Activated naive CD4-positive, alpha-beta T cell treated with anti-CD3 and anti-CD28 coated beads, Interleukin-2, amount 50 U/mL, for 72 hours (primary cell): Measurements from ENCODE around the gene MSH4. TPM values are rescaled to one million over a fixed set of nuclear protein-coding genes. Genes with fewer than 3 reads are reported as not detected.
A peak's percentile ranks its signal among the peaks of the same experiment; 100 is the strongest.
"Not testable (repeated sequence)": the region's sequence is repeated elsewhere in the genome, so short reads cannot be mapped to it uniquely, and the experiment has no call there.

ENCODE experiments used
- ATAC-seq, 2 donors: fragments of 150-1000 bp; cut with Tn5 transposase; 2 replicates each; pipeline ENCODE4 v1.10.0; 2021; ENCODE audit warnings: mild to moderate bottlenecking in 2 of 2, moderate library complexity in 2 of 2
- DNase-seq, 2 donors: peaks; one replicate each; pipeline ENCODE4 v3.0.0; 2021 to 2022; ENCODE audit warnings: low spot score in 2 of 2
- H3K27ac Mint-ChIP-seq, 2 donors: one replicate each; pipeline ENCODE4 v1.8.0; 2022; ENCODE audit warnings: mild to moderate bottlenecking in 2 of 2, mixed read lengths in 2 of 2
- H3K36me3 Mint-ChIP-seq, 2 donors: one replicate each; pipeline ENCODE4 v1.8.0; 2022; ENCODE audit warnings: mixed read lengths in 2 of 2
- H3K9me3 Mint-ChIP-seq, 2 donors: one replicate each; pipeline ENCODE4 v1.8.0; 2022; ENCODE audit warnings: mixed read lengths in 2 of 2
- total RNA-seq, 2 donors: library from RNA; stranded (reverse); gene quantifications; one replicate each; pipeline ENCODE4 v1.2.3, GENCODE V29; 2022

Gene MSH4
- total RNA-seq, 2 donors from 2014 or later: 0.25 to 0.37 TPM

DNA sequence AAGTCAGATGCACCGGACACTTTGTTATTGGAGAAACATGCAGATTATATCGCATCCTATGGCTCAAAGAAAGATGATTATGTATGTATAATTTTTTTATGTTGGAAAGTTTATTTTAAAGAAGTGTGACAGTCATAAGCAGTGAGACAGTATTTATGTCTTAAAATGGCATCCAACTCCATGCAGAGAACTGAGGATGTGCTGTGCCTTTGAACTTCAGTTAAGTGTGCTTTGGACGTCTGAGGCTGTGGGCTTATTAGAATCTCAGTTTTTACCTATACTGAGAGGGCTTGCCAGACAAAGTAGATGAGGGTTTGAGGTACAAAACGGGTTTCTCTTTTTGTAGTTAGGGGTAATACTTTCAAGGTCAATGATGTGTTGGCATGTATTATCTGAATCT is 9.2 kb upstream of the MSH4 start:
- no peak for ATAC-seq
- DNase-seq: no peak
- Mint-ChIP-seq H3K9me3 (peaks cover 0 to 3% of the 10 kb centered on the region in 2 donors), H3K27ac (peak overlapping the region; percentile 98 to 99), H3K36me3 (peaks cover 59 to 60% of the 10 kb centered on the region in 2 donors)

DNA sequence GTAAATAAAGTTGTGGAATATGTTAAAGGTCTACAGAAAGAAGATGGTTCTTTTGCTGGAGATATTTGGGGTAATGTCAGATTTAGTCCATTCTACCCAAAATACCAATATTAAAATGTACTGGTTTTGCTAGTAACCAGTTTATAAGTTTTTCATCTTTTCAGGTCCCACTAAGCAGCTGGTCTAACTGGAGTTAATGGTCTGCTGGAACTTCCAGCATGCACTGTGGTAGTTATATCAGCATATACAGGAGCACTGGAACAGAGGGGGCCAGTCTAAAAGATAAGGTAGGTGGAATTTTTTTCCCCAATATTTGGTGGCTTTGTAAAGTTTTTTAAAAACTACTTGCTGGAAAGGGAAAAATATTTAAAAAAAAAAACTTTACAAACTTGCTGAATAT is 6.7 kb upstream of the MSH4 start:
- no peak for DNase-seq
- Mint-ChIP-seq H3K36me3 (peaks cover 59 to 69% of the 10 kb centered on the region in 2 donors), H3K27ac (peak overlapping the region in 1 of 2 donors; percentile 96), H3K9me3 (no peaks in the 10 kb centered on the region)
- no peak for ATAC-seq

DNA sequence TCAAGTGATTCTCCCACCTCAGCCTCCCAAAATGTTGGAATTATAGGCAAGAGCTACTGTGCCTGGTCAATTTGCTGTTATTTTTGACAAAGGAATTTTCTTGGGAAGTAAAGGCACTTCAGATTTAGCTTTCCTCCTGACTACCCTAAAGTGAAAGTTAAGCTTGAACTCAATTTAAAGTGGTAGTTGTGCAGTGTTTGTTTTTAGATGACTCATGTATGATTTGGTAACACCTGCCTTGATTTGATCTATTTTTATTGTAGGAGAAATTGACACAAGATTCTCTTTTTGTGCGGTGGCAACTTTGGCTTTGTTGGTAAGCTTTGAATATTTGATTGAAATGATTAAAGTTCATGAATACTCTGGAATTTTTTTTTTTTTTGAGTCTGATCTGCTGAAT is 5.7 kb upstream of the MSH4 start:
- Mint-ChIP-seq H3K9me3 (no peaks in the 10 kb centered on the region), H3K36me3 (peaks cover 52 to 68% of the 10 kb centered on the region in 2 donors), H3K27ac (peak overlapping the region; percentile 68 to 96)
- ATAC-seq: no peak
- DNase-seq: no peak

DNA sequence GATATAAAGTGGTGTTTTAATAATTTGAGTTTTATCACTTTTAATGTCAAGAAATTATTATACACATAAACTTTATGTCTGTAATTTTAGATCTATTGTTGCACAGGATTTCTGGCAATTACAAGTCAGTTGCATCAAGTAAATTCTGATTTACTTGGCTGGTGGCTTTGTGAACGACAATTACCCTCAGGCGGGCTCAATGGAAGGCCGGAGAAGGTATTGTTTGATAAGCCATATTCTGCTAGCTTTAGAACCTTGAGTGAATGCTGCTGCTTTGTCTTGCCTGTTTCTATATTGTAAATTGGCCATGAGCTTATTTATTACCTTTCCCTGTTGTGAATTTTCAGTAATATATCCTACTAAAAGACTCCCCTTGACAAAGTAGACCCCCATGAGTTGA is 4.6 kb upstream of the MSH4 start:
- Mint-ChIP-seq H3K36me3 (peaks cover 51 to 58% of the 10 kb centered on the region in 2 donors), H3K9me3 (no peaks in the 10 kb centered on the region), H3K27ac (peak overlapping the region in 1 of 2 donors; percentile 84)
- DNase-seq: no peak
- no peak for ATAC-seq

DNA sequence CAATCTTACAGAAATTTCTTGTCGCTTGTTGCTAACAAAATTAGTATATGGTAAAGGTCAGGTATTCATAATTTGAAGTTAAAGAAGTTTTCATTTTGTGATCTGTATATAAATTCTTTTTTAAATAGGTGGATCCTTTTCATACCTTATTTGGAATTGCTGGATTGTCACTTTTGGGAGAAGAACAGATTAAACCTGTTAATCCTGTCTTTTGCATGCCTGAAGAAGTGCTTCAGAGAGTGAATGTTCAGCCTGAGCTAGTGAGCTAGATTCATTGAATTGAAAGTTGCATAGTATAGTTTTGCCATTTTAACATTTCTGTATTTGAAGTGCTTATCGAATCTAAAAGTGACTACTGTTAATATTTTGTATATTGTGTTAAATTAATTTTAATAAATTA is 2.3 kb upstream of the MSH4 start:
- Mint-ChIP-seq H3K9me3 (no peaks in the 10 kb centered on the region), H3K36me3 (peaks cover 32 to 36% of the 10 kb centered on the region in 2 donors), H3K27ac (no peak overlapping the region)
- DNase-seq: no peak
- ATAC-seq: no peak

DNA sequence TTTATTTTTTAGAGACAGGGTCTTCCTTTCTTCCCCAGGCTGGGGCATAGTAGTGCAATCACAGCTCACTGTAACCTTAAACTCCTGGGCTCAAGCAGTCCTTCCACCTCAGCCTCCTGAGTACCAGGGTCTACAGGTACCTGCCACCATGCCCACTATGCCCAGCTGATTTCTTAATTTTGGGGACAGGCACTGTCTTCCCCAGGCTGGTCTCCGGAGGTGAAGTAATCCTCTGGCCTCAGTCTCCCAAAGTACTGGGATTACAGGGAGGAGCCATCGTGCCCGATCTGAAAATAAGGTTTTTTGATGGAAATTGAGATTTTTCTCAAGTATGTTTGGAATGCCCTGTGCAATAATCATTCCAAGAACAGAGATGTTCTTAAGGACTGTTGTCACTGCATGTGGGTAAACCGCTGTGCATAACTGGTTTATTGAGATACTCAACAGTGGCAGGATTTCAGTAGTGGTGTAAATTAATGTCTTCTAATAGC is 934 bp upstream of the MSH4 start:
- Mint-ChIP-seq H3K27ac (peak overlapping the region in 1 of 2 donors; percentile 37), H3K9me3 (no peaks in the 10 kb centered on the region), H3K36me3 (peaks cover 21 to 22% of the 10 kb centered on the region in 2 donors)
- no peak for ATAC-seq
- no peak for DNase-seq

DNA sequence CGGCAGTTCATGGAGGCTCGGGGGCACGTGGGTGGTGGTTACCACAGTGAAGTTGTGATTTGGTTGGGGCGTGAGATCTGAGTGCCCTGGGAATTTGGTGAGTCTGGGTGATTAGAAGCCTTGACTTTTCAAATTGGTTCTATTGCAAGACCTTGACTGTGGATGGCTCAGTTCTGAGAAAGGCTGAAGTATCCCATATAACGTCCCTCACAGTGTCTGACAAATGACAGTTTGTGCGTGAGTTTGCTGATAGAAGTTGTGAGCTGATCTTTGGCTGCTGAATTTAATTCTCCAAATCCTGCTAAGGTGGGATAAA is 549 bp downstream of the MSH4 start:
- H3K9me3 Mint-ChIP-seq: no peaks in the 10 kb centered on the region
- peak overlapping the region in 1 of 2 donors; percentile 22 for H3K27ac Mint-ChIP-seq
- DNase-seq: no peak
- H3K36me3 Mint-ChIP-seq: peaks cover 9 to 10% of the 10 kb centered on the region in 2 donors
- ATAC-seq: peak; percentile 4 to 14

DNA sequence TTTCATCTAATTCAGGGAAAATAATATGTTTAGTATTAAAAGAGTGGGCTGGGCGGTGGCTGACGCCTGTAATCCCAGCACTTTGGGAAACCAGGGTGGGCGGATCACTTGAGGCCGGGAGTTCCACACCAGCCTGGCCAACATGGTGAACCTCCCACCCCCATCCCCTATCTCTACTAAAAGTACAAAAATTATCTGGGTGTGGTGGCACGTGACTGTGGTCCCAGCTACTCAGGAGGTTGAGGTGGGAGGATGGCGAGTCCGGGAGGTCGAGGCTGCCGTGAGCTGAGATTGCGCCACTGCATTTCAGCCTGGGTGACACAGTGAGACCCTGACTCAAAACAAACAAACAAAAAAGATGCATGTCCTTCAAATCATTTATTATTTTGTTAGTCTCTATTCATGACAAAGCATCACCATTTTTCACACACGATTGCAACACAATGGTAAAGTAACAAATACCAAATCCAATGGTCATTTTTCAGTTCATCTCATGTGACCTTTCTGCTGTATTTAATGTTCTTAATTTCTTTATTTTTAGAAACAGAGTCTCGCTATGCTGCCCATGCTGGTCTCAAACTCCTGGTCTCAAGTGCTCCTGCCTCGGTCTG is 1.0 kb downstream of the MSH4 start:
- DNase-seq (no peak), ATAC-seq (no peak)
- Mint-ChIP-seq H3K27ac (peak overlapping the region in 1 of 2 donors; percentile 22), H3K36me3 (peaks cover 9 to 10% of the 10 kb centered on the region in 2 donors), H3K9me3 (no peaks in the 10 kb centered on the region)

DNA sequence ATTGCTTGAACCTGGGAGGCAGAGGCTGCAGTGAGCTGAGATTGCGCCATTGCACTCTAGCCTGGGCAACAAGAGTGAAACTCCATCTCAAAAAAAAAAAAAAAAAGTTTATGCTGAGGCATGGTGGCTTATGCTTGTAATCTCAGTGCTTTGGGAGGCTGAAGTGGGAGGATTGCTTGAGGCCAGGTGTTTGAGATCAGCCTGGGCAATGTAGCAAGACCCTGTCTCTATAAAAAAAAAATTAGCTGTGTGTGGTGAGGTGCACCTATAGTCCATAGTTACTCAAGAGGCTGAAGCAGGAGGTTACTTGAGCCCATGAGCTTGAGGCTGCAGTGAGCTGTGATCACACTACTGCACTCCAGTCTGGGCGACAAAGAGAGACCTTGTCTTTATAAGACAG is 4.8 kb downstream of the MSH4 start:
- not testable (repeated sequence) for H3K9me3 Mint-ChIP-seq, H3K27ac Mint-ChIP-seq, H3K36me3 Mint-ChIP-seq, DNase-seq
- ATAC-seq: peak in 1 of 2 donors; percentile 12

DNA sequence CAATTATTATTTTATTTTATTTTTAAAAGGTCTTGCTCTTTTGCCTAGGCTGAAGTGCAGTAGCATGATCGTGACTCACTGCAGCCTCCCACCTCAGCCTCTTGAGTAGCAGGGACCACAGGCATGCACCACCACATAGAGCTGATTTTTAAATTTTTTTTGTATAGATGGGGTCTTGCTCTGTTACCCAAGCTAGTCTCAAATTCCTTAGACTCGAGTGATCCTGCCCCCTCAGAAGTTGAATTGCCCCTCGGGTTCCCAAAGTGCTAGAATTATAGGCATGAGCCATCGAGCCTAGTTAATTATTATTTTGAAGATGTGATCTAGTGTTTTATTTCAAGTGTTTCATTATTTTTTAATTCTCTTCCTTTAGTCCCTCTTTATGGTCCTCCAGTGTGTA is 12.2 kb downstream of the MSH4 start:
- ATAC-seq (no peak), DNase-seq (no peak)
- Mint-ChIP-seq H3K9me3 (no peaks in the 10 kb centered on the region), H3K27ac (no peak overlapping the region), H3K36me3 (no peaks in the 10 kb centered on the region)

DNA sequence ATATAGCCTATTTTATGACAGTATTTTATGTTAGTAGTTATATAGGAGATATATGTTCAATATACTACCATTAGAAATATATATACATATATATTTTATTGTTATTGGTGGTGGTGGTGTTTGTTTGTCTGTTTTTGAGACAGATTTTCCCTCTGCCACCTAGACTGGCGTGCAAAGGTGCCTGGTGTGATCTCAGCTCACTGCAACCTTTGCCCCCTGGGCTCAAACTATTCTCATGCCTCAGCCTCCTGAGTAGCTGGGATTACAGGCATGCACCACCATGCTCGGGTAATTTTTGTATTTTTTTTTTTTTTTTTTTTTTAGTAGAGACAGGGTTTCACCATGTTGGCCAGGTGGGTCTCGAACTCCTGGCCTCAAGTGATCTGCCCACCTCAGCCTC is 13.4 kb downstream of the MSH4 start:
- not testable (repeated sequence) for H3K36me3 Mint-ChIP-seq, DNase-seq, ATAC-seq, H3K9me3 Mint-ChIP-seq, H3K27ac Mint-ChIP-seq

DNA sequence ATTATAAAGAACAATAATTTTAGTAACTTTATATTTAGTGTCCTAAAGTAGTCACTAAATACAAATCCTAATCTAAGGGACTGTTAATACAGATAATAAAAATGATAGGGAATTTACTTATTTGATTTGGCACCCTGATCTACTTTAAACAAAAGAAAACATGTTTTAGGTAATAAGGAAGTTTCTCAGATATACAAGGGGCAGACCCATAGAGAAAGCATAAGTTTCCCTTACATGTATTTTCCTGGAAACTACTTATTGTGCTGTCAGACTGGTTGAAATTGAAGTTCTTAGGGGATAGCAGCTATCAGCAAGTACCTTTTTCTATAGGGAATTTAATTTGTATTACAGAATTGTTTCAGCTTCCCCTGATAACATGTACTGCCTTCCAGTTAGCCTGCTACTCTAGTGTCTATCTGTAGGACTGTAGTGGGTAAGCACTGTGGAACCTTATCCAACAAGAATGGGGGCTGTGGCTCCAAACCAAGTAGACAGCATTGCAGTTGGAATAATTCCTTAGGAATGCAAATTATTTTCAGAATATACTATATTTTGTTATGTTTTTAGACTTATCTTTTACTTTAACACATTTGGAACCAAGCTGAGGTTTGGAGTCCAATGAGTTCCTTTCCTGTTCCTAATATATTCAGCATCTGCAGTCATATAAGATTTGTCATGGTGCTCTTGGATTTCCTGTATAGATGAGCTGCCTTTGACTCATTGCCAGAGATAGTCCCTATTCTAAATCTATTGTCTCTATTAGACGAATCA is 14.7 kb downstream of the MSH4 start:
- no peak for DNase-seq
- Mint-ChIP-seq H3K27ac (no peak overlapping the region), H3K9me3 (no peaks in the 10 kb centered on the region), H3K36me3 (no peaks in the 10 kb centered on the region)
- ATAC-seq: no peak

DNA sequence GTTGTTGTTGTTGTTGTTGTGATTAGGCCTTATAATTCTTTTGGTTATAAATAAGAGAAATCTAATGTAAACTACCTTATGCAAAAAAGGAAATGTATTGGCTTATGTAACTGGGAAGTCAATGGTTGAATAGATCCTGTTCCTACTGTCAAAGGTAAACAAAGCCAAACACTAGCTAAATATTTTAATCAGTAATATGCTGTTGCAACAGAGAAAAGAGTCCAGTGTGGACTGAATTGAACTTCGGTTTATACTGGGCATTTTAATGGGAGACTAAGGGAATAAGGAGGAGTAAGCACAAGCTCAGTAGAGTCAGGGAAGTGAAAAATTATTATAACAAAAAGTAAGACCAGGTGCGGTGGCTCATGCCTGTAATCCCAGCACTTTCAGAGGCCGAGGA is 15.4 kb downstream of the MSH4 start:
- no peaks in the 10 kb centered on the region for H3K9me3 Mint-ChIP-seq
- no peaks in the 10 kb centered on the region for H3K36me3 Mint-ChIP-seq
- DNase-seq (no peak), ATAC-seq (no peak)
- H3K27ac Mint-ChIP-seq: no peak overlapping the region

DNA sequence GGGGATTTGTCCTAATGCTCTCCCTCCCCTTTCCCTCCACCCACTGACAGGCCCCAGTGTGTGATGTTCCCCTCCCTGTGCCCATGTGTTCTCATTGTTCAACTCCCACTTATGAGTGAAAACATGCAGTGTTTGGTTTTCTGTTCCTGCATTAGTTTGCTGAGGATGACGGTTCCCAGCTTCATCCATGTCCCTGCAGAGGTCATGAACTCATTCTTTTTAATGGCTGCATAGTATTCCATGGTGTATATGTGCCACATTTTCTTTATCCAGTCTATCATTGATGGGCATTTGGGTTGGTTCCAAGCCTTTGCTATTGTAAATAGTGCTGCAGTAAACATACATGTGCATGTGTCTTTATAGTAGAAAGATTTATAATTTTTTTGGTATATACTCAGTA is 26.9 kb downstream of the MSH4 start:
- peaks cover 8 to 11% of the 10 kb centered on the region in 2 donors for H3K9me3 Mint-ChIP-seq
- H3K27ac Mint-ChIP-seq, ATAC-seq, DNase-seq: not testable (repeated sequence)
- H3K36me3 Mint-ChIP-seq: peaks cover 26 to 39% of the 10 kb centered on the region in 2 donors

DNA sequence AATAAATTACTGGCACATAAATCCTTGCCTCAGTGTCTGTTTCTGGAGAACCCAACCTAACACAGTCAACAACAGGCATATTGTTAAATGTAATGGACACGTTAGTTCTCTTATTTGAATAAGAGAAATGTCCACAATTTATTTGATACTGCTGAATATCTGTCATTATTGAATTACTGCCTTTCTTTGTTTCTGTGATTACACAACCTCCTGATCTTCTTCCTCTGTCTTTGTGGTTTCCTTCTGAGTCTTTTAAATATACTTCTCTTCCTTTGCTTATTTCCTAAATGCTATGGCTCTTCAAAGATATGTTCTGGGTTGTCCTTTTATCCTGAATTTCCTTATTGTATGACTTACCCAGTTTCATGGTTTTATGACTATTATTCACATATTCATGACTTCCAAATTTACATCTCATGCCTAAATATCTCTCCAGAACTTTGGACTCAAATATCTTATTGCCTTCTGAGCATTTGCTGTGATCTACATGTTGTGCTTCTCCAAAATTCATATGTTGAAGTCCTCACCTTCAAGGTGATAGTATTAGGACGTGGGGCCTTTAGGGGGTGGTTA is 39.9 kb downstream of the MSH4 start:
- Mint-ChIP-seq H3K36me3 (peaks cover 0 to 13% of the 10 kb centered on the region in 2 donors), H3K27ac (no peak overlapping the region), H3K9me3 (peaks cover 23 to 24% of the 10 kb centered on the region in 2 donors)
- ATAC-seq (no peak), DNase-seq (no peak)

DNA sequence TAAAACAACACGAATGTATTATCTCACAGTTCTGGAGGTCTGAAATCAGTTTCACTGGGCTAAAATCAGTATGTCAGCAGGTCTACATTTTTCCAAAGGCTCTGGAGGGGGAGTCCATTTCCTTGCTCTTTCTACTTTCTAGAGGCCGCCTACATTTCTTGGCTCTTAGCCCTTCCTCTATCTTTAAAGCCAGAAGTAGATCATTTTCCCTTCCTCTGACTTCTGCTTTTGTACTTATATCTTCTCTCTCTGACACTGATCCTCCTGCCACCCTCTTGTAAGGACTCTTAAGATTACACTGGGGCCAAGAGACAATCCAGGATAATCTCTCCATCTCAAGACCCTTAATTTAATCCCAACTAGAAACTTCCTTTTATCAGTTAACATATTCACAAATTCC is 41.4 kb downstream of the MSH4 start:
- H3K36me3 Mint-ChIP-seq: peaks cover 0 to 10% of the 10 kb centered on the region in 2 donors
- no peak overlapping the region for H3K27ac Mint-ChIP-seq
- H3K9me3 Mint-ChIP-seq: peaks cover 20% of the 10 kb centered on the region in 2 donors
- DNase-seq (no peak), ATAC-seq (no peak)

DNA sequence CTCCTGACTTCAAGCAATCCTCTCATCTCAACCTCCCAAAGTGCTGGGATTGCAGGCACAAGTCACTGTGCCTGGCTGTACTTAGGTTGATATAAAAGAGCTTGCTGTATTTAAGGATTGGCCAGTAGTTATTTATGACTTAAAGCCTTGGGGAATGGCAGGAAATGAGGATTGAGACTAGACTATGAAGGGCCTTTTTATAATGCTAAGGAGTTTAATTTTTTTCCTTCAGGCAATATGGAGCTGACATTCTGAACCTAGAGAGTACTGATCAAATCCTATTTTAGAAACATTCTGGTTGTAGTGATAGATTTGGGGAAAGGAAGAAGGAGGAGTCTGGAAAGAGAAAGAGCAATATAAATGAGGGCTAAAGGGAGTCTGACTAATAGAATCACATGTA is 44.7 kb downstream of the MSH4 start:
- Mint-ChIP-seq H3K36me3 (peaks cover 0 to 10% of the 10 kb centered on the region in 2 donors), H3K27ac (no peak overlapping the region)

More for the DNA sequence above, 44.7 kb downstream of the MSH4 start:
- peaks cover 10 to 14% of the 10 kb centered on the region in 2 donors for H3K9me3 Mint-ChIP-seq
- ATAC-seq (no peak), DNase-seq (no peak)
